GM12874 (cell line): ENCODE results near the gene CTDSP2.

Experiments
- CTCF ChIP-seq: IDR thresholded peaks from 2 replicates; pipeline ENCODE4 v1.5.1; 2011; ENCODE audit warnings: low read depth, mild to moderate bottlenecking, control low read depth, low read length, moderate library complexity; ENCODE audit not compliant: insufficient read depth

Gene CTDSP2

GRCh38 chr12:57832966-57833365, 13.6 kb downstream of the CTDSP2 start:
- TF ChIP-seq CTCF = no peak

- no peak for TF ChIP-seq CTCF
These were observed 16.1 kb downstream of the CTDSP2 start for GRCh38 chr12:57830393-57830792.

GRCh38 chr12:57829025-57829777, 17.3 kb downstream of the CTDSP2 start:
- TF ChIP-seq CTCF = no peak

GRCh38 chr12:57826966-57827365, 19.6 kb downstream of the CTDSP2 start:
- no peak for TF ChIP-seq CTCF

GRCh38 chr12:57826400-57826799, 20.1 kb downstream of the CTDSP2 start:
- TF ChIP-seq CTCF = no peak

- TF ChIP-seq CTCF = no peak
These were observed 21.1 kb downstream of the CTDSP2 start for GRCh38 chr12:57825451-57825850.

- no peak for TF ChIP-seq CTCF
These were observed 22.5 kb downstream of the CTDSP2 start for GRCh38 chr12:57823908-57824640.
